ENCODE data around the gene FIGNL2.

DNA sequence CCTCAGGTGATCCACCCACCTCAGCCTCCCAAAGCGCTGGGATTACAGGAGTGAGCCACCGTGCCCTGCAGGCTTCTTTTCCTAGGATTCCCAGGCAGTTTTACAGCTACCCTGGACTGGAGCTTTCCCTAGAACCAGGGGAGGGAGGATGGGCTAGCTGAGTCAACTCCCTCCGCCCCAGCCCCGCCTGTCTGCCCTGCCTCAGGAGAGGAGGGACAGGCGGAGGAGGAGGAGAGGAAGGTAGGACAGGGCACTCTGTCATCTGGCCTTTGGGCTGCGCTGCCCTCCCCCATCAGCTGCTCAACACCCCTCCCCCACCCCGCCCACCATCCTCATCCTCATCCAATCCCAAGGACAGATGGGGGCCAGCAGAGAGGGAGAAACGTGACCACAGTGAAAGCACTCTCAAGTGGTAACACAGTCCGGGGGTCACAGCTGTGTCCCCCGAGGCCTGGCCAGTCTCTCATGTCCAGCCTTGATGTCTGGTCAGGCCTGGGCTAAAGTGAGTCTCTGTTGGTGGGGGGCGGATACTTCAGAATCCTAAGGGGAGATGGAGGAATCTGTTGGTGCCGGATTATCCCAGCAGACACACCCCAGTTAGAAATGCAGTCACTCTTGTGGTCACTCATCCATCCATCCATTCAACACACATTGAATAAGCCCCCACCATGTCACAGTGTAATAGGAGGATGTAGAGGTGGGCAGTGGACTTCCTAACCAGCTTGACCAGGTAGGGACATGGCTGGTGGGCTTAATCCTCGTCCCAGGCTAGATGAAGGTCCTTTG, 12.3 kb downstream of the FIGNL2 start:
- TF ChIP-seq, protein P1, sequence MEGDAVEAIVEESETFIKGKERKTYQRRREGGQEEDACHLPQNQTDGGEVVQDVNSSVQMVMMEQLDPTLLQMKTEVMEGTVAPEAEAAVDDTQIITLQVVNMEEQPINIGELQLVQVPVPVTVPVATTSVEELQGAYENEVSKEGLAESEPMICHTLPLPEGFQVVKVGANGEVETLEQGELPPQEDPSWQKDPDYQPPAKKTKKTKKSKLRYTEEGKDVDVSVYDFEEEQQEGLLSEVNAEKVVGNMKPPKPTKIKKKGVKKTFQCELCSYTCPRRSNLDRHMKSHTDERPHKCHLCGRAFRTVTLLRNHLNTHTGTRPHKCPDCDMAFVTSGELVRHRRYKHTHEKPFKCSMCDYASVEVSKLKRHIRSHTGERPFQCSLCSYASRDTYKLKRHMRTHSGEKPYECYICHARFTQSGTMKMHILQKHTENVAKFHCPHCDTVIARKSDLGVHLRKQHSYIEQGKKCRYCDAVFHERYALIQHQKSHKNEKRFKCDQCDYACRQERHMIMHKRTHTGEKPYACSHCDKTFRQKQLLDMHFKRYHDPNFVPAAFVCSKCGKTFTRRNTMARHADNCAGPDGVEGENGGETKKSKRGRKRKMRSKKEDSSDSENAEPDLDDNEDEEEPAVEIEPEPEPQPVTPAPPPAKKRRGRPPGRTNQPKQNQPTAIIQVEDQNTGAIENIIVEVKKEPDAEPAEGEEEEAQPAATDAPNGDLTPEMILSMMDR (IDR thresholded peaks at IDR 0.05; ENCODE audit: low read length), result no peak
- TF ChIP-seq EZH2 (IDR thresholded peaks at IDR 0.05; ENCODE audit: borderline replicate concordance, low read length), result no peak

All from OCI-LY1 (cell line).